Measurements from ENCODE around the gene EPB41L3.

GRCh38 chr18:5430131-5430530, 113.7 kb downstream of the EPB41L3 start:
- no peak for TF ChIP-seq CTCF (IDR thresholded peaks at IDR 0.05)
- no peak for TF ChIP-seq POLR2A (IDR thresholded peaks at IDR 0.05)
- TF ChIP-seq POLR2AphosphoS5 (IDR thresholded peaks at IDR 0.05), result no peak
- no peak for TF ChIP-seq EP300 (IDR thresholded peaks at IDR 0.05)

Data from suprapubic skin (tissue), 4 donors.